ENCODE measurements around the gene IRX4.

The IRX4 gene

GRCh38 chr5:1888541-1889251, 6.0 kb upstream of the IRX4 start:
- TF ChIP-seq CTCF (IDR thresholded peaks at IDR 0.05; ENCODE audit: extremely low read depth, insufficient read depth, missing control alignments) = no peak
- no peak for DNase-seq (ENCODE audit: low spot score)
- in situ Hi-C loops (cut with MboI; ENCODE audit: low pct_unique_long_range_greater_than_20kb, low sequenced_read_pairs, unreplicated experiment) = no loop called here

GRCh38 chr5:1887588-1888360, 5.0 kb upstream of the IRX4 start:
- in situ Hi-C loops (cut with MboI; ENCODE audit: low pct_unique_long_range_greater_than_20kb, low sequenced_read_pairs, unreplicated experiment) = no loop called here
- no peak for DNase-seq (ENCODE audit: low spot score)
- TF ChIP-seq CTCF (IDR thresholded peaks at IDR 0.05; ENCODE audit: extremely low read depth, insufficient read depth, missing control alignments) = no peak

GRCh38 chr5:1886846-1887587, 4.3 kb upstream of the IRX4 start:
- no peak for TF ChIP-seq CTCF (IDR thresholded peaks at IDR 0.05; ENCODE audit: extremely low read depth, insufficient read depth, missing control alignments)
- in situ Hi-C loops (cut with MboI; ENCODE audit: low pct_unique_long_range_greater_than_20kb, low sequenced_read_pairs, unreplicated experiment) = no loop called here
- DNase-seq (ENCODE audit: low spot score) = no peak

GRCh38 chr5:1885868-1886845, 3.4 kb upstream of the IRX4 start:
- no peak for TF ChIP-seq CTCF (IDR thresholded peaks at IDR 0.05; ENCODE audit: extremely low read depth, insufficient read depth, missing control alignments)
- DNase-seq (ENCODE audit: low spot score) = no peak
- in situ Hi-C loops (cut with MboI; ENCODE audit: low pct_unique_long_range_greater_than_20kb, low sequenced_read_pairs, unreplicated experiment) = no loop called here

- DNase-seq (ENCODE audit: low spot score) = no peak
- TF ChIP-seq CTCF (IDR thresholded peaks at IDR 0.05; ENCODE audit: extremely low read depth, insufficient read depth, missing control alignments) = no peak
- in situ Hi-C loops (cut with MboI; ENCODE audit: low pct_unique_long_range_greater_than_20kb, low sequenced_read_pairs, unreplicated experiment) = no loop called here
Observed at GRCh38 chr5:1885404-1885755, 2.7 kb upstream of the IRX4 start.
